OCI-LY3 (cell line): Measurements from ENCODE around the gene CCIN.
A peak's percentile ranks its signal among the peaks of the same experiment; 100 is the strongest.

ENCODE experiments used
- H2AFZ ChIP-seq: fragments of 200-600, 300-600 bp; shearing (Covaris generic); 2 replicates; pipeline ENCODE4 v1.6.0; 2014; ENCODE audit warnings: antibody characterized with exemption, low read depth, low read length
- H3K27ac ChIP-seq: fragments of 200-600, 300-600 bp; sonication (generic); 2 replicates; pipeline ENCODE4 v1.5.1; 2014; ENCODE audit warnings: mild to moderate bottlenecking, low read length, moderate library complexity, mixed read lengths
- H3K27me3 ChIP-seq: fragments of 200-600, 300-600 bp; sonication (generic); 2 replicates; pipeline ENCODE4 v1.6.1; 2014; ENCODE audit warnings: low read depth, low read length, mixed read lengths
- H3K36me3 ChIP-seq: fragments of 200-600, 300-600 bp; sonication (generic); replicated peaks from 2 replicates; pipeline ENCODE3; 2014; ENCODE audit warnings: low read depth, low read length, mixed read lengths
- H3K4me1 ChIP-seq: fragments of 300-600, 200-600 bp; sonication (generic); 2 replicates; pipeline ENCODE4 v1.6.1; 2014; ENCODE audit warnings: low read length, mixed read lengths
- H3K4me2 ChIP-seq: fragments of 200-600, 300-600 bp; sonication (generic); 2 replicates; pipeline ENCODE4 v1.6.1; 2014; ENCODE audit warnings: low read length, mixed read lengths
- H3K4me3 ChIP-seq: fragments of 300-600, 200-600 bp; sonication (generic); 2 replicates; pipeline ENCODE4 v1.5.1; 2014; ENCODE audit warnings: antibody characterized with exemption, mild to moderate bottlenecking, low read length, moderate library complexity
- H3K79me2 ChIP-seq: fragments of 300-600, 200-600 bp; shearing (Covaris generic); 2 replicates; pipeline ENCODE4 v1.6.1; 2014; ENCODE audit warnings: mild to moderate bottlenecking, low read length, mixed read lengths
- H3K9ac ChIP-seq: fragments of 300-600, 200-600 bp; shearing (Covaris generic); 2 replicates; pipeline ENCODE4 v1.6.0; 2014; ENCODE audit warnings: mild to moderate bottlenecking, low read length, moderate library complexity
- H3K9me3 ChIP-seq: fragments of 200-600, 300-600 bp; shearing (Covaris generic); 2 replicates; pipeline ENCODE4 v1.6.1; 2014; ENCODE audit warnings: low read length, mixed read lengths; ENCODE audit not compliant: insufficient read depth
- H4K20me1 ChIP-seq: fragments of 200-600, 300-600 bp; sonication (generic); 2 replicates; pipeline ENCODE4 v1.6.1; 2016; ENCODE audit warnings: low read length, mixed read lengths; ENCODE audit not compliant: insufficient read depth
- CTCF ChIP-seq: fragments of 200-600, 300-600 bp; sonication (generic); IDR thresholded peaks from 2 replicates; pipeline ENCODE4 v1.5.1; 2014; ENCODE audit warnings: antibody characterized with exemption, low read length, low read depth
- EZH2phosphoT487 ChIP-seq: fragments of 200-600 bp; shearing (Covaris generic); IDR thresholded peaks from 2 replicates; pipeline ENCODE4 v1.6.1; 2018; ENCODE audit warnings: antibody characterized with exemption, mixed run types, low read depth

The CCIN gene

GRCh38 chr9:36148311-36149051, 20.7 kb upstream of the CCIN start:
- Histone ChIP-seq H3K4me1 (peaks cover 35% of the 10 kb centered on the region), H2AFZ (no peak overlapping the region), H3K27me3 (no peaks in the 10 kb centered on the region), H3K27ac (no peak overlapping the region), H3K9ac (no peak overlapping the region), H3K9me3 (no peaks in the 10 kb centered on the region), H3K36me3 (no peaks in the 10 kb centered on the region), H3K4me3 (no peak overlapping the region), H3K79me2 (no peaks in the 10 kb centered on the region), H3K4me2 (no peak overlapping the region), H4K20me1 (no peaks in the 10 kb centered on the region)
- TF ChIP-seq EZH2phosphoT487 (no peak), CTCF (no peak)

DNA sequence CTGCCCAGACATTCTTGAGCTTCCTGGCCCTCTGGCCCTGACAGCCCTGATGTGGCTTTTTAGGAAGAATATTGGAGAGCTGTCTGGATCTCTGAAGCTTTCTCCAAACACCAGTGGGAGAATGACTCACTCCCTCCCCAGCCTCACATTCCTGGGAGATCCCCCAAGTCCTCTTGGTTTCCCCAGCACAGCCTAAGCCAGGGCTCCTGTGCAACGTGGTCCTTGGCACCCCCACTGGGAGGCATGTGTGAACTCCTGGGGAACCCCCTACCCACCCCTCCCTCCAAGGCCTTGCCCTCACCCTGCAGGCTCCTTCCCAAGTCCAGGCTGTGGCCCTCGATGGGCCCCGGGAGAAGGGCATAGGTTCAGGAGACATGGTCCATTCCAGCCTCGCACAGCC, 20.0 kb upstream of the CCIN start:
- no peaks in the 10 kb centered on the region for H3K27me3 ChIP-seq
- H3K9me3 ChIP-seq, result no peaks in the 10 kb centered on the region
- H3K9ac ChIP-seq, result no peak overlapping the region
- no peaks in the 10 kb centered on the region for H3K79me2 ChIP-seq
- H2AFZ ChIP-seq, result no peak overlapping the region
- no peak for TF ChIP-seq CTCF
- TF ChIP-seq EZH2phosphoT487, result no peak
- no peak overlapping the region for H3K4me3 ChIP-seq
- H4K20me1 ChIP-seq, result no peaks in the 10 kb centered on the region
- H3K36me3 ChIP-seq, result no peaks in the 10 kb centered on the region
- no peak overlapping the region for H3K4me2 ChIP-seq
- peaks cover 39% of the 10 kb centered on the region for H3K4me1 ChIP-seq
- no peak overlapping the region for H3K27ac ChIP-seq

DNA sequence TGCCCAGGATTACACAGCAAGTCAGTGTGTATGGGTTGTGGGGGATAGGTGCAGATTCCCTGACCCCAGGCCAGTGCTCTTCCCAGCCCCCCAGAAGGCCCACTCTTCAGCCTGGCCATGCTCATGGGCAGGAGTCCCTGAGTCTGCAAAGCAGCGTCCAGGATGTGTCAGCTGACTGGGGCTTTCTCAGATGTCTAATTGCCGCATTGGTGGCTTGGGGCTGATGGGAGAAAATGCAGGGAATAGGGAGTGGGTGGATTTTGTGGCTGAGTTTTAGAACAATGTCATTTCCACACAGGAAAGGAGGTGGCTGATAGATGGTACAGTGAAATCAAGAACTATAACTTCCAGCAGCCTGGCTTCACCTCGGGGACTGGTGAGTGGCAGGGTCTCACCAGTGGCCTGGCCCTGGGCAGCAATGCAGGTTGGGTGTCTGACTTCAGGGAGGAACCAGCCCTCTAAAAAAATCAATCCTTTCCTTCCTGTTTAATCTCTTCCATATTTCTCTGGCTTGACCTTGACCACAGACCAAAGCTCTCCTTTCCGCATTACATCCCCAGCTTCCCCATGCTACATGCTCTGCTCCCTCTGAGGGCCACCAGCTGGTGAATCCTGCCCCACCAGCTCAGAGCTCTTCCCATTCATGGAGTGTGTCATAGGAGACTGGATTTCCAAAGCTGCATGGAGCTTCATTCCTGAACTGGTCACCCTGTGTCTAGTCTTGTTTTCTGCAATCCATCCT, 18.4 kb upstream of the CCIN start:
- Histone ChIP-seq H3K27ac (no peak overlapping the region), H3K4me3 (peak overlapping the region; percentile 72)

More for the DNA sequence above, 18.4 kb upstream of the CCIN start:
- no peaks in the 10 kb centered on the region for H3K36me3 ChIP-seq
- TF ChIP-seq CTCF (no peak), EZH2phosphoT487 (no peak)
- H3K9me3 ChIP-seq, result no peaks in the 10 kb centered on the region
- H4K20me1 ChIP-seq, result no peaks in the 10 kb centered on the region
- H2AFZ ChIP-seq, result no peak overlapping the region
- H3K9ac ChIP-seq, result peak overlapping the region; percentile 70; the same call in 1 of the 2 replicates
- H3K79me2 ChIP-seq, result no peaks in the 10 kb centered on the region
- peak overlapping the region; percentile 70 for H3K4me2 ChIP-seq
- no peaks in the 10 kb centered on the region for H3K27me3 ChIP-seq
- H3K4me1 ChIP-seq, result peaks cover 45% of the 10 kb centered on the region
